GM19238 (cell line): ENCODE measurements around the gene IQCK.

ENCODE experiments used
- DNase-seq: peaks from one replicate; pipeline ENCODE4 v3.0.0; 2011; ENCODE audit warnings: low spot score; ENCODE audit not compliant: insufficient read length

IQCK gene

GRCh38 chr16:19802612-19803011, 84.5 kb downstream of the IQCK start:
- DNase-seq: no peak

GRCh38 chr16:19804538-19805323, 86.7 kb downstream of the IQCK start:
- no peak for DNase-seq

GRCh38 chr16:19805459-19806162, 87.5 kb downstream of the IQCK start:
- DNase-seq: no peak

GRCh38 chr16:19808061-19808641, 90.1 kb downstream of the IQCK start:
- DNase-seq: no peak

- no peak for DNase-seq
These were observed 91.1 kb downstream of the IQCK start for GRCh38 chr16:19809121-19809635.

- DNase-seq: no peak
These were observed 91.6 kb downstream of the IQCK start for GRCh38 chr16:19809693-19810092.

GRCh38 chr16:19810817-19811731, 93.0 kb downstream of the IQCK start:
- DNase-seq: no peak

- no peak for DNase-seq
These were observed 94.9 kb downstream of the IQCK start for GRCh38 chr16:19812986-19813385.

- DNase-seq: no peak
These were observed 97.3 kb downstream of the IQCK start for GRCh38 chr16:19815418-19815817.

GRCh38 chr16:19817122-19817521, 99.1 kb downstream of the IQCK start:
- no peak for DNase-seq

- no peak for DNase-seq
These were observed 99.8 kb downstream of the IQCK start for GRCh38 chr16:19817875-19818274.

GRCh38 chr16:19822533-19822932, 104.5 kb downstream of the IQCK start:
- DNase-seq: no peak

GRCh38 chr16:19823322-19823721, 105.3 kb downstream of the IQCK start:
- DNase-seq: no peak

GRCh38 chr16:19824216-19824615, 106.1 kb downstream of the IQCK start:
- no peak for DNase-seq

- no peak for DNase-seq
These were observed 112.0 kb downstream of the IQCK start for GRCh38 chr16:19829844-19830692.

- DNase-seq: no peak
These were observed 113.0 kb downstream of the IQCK start for GRCh38 chr16:19830902-19831560.

- DNase-seq: no peak
These were observed 113.6 kb downstream of the IQCK start for GRCh38 chr16:19831678-19832077.

- DNase-seq: no peak
These were observed 115.1 kb downstream of the IQCK start for GRCh38 chr16:19833176-19833575.

- DNase-seq: no peak
These were observed 115.5 kb downstream of the IQCK start for GRCh38 chr16:19833581-19833980.

- no peak for DNase-seq
These were observed 117.1 kb downstream of the IQCK start for GRCh38 chr16:19835196-19835595.
